Measurements from ENCODE around the gene CFAP141.

The CFAP141 gene

DNA sequence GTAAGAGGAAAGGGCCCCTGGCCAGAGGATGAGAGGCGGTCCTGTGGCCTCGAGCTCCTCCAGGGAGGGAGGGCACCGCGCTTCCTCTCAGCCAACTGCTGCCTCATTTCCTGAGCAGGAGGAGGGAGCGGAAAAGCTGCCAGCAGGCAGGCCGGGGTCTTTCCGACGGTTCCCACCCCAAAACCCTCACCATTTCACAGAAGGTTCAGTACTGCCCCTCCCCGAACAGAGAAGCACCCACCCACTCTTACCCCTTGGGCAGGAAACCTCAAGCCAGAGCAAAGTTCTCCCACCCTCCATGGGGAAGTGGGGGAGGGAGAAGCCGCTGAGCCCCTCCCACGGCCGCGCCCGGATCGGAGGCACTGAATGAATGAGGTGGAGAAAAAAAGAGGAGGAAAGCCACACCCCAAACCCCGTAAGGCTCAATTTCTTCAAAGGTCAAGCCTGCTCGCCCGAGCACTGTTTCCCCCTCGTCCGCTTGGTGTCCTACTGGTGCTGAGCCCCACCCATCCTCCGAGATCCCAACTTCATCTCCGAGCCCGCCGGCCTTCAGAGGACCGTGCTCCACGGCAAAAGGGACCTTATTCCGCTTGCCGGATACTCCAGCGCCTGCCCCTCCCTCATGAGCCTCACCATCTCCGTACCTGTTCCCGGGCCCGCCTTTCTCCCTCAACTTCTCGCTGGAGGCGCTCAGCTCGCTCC lies 23.6 kb downstream of the CFAP141 start (continued):
- TF ChIP-seq KLF7 (tag by site-specific recombination; IDR thresholded peaks at IDR 0.05; ENCODE audit: borderline replicate concordance): no peak
- TF ChIP-seq, protein P1, sequence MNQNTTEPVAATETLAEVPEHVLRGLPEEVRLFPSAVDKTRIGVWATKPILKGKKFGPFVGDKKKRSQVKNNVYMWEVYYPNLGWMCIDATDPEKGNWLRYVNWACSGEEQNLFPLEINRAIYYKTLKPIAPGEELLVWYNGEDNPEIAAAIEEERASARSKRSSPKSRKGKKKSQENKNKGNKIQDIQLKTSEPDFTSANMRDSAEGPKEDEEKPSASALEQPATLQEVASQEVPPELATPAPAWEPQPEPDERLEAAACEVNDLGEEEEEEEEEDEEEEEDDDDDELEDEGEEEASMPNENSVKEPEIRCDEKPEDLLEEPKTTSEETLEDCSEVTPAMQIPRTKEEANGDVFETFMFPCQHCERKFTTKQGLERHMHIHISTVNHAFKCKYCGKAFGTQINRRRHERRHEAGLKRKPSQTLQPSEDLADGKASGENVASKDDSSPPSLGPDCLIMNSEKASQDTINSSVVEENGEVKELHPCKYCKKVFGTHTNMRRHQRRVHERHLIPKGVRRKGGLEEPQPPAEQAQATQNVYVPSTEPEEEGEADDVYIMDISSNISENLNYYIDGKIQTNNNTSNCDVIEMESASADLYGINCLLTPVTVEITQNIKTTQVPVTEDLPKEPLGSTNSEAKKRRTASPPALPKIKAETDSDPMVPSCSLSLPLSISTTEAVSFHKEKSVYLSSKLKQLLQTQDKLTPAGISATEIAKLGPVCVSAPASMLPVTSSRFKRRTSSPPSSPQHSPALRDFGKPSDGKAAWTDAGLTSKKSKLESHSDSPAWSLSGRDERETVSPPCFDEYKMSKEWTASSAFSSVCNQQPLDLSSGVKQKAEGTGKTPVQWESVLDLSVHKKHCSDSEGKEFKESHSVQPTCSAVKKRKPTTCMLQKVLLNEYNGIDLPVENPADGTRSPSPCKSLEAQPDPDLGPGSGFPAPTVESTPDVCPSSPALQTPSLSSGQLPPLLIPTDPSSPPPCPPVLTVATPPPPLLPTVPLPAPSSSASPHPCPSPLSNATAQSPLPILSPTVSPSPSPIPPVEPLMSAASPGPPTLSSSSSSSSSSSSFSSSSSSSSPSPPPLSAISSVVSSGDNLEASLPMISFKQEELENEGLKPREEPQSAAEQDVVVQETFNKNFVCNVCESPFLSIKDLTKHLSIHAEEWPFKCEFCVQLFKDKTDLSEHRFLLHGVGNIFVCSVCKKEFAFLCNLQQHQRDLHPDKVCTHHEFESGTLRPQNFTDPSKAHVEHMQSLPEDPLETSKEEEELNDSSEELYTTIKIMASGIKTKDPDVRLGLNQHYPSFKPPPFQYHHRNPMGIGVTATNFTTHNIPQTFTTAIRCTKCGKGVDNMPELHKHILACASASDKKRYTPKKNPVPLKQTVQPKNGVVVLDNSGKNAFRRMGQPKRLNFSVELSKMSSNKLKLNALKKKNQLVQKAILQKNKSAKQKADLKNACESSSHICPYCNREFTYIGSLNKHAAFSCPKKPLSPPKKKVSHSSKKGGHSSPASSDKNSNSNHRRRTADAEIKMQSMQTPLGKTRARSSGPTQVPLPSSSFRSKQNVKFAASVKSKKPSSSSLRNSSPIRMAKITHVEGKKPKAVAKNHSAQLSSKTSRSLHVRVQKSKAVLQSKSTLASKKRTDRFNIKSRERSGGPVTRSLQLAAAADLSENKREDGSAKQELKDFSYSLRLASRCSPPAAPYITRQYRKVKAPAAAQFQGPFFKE (tag by site-specific recombination; IDR thresholded peaks at IDR 0.05; ENCODE audit: borderline replicate concordance): peak; percentile 34; the same call in 1 of the 2 replicates
- no peak; the same call in 1 of the 2 replicates for TF ChIP-seq ZFP37 (tag by site-specific recombination; IDR thresholded peaks at IDR 0.05)
- TF ChIP-seq TCF7L2 (IDR thresholded peaks at IDR 0.05; ENCODE audit: borderline replicate concordance, low read depth, low read length): no peak
- TF ChIP-seq ZNF211 (tag by site-specific recombination; IDR thresholded peaks at IDR 0.05; ENCODE audit: low read depth): no peak
- TF ChIP-seq ZSCAN23 (tag by site-specific recombination; IDR thresholded peaks at IDR 0.05): no peak
- no peak for TF ChIP-seq ZNF701 (tag by site-specific recombination; IDR thresholded peaks at IDR 0.05)
- no peak for TF ChIP-seq ZNF514 (tag by site-specific recombination; IDR thresholded peaks at IDR 0.05)
- TF ChIP-seq, protein P2, sequence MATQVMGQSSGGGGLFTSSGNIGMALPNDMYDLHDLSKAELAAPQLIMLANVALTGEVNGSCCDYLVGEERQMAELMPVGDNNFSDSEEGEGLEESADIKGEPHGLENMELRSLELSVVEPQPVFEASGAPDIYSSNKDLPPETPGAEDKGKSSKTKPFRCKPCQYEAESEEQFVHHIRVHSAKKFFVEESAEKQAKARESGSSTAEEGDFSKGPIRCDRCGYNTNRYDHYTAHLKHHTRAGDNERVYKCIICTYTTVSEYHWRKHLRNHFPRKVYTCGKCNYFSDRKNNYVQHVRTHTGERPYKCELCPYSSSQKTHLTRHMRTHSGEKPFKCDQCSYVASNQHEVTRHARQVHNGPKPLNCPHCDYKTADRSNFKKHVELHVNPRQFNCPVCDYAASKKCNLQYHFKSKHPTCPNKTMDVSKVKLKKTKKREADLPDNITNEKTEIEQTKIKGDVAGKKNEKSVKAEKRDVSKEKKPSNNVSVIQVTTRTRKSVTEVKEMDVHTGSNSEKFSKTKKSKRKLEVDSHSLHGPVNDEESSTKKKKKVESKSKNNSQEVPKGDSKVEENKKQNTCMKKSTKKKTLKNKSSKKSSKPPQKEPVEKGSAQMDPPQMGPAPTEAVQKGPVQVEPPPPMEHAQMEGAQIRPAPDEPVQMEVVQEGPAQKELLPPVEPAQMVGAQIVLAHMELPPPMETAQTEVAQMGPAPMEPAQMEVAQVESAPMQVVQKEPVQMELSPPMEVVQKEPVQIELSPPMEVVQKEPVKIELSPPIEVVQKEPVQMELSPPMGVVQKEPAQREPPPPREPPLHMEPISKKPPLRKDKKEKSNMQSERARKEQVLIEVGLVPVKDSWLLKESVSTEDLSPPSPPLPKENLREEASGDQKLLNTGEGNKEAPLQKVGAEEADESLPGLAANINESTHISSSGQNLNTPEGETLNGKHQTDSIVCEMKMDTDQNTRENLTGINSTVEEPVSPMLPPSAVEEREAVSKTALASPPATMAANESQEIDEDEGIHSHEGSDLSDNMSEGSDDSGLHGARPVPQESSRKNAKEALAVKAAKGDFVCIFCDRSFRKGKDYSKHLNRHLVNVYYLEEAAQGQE (tag by site-specific recombination; IDR thresholded peaks at IDR 0.05): no peak
- TF ChIP-seq, protein P3, sequence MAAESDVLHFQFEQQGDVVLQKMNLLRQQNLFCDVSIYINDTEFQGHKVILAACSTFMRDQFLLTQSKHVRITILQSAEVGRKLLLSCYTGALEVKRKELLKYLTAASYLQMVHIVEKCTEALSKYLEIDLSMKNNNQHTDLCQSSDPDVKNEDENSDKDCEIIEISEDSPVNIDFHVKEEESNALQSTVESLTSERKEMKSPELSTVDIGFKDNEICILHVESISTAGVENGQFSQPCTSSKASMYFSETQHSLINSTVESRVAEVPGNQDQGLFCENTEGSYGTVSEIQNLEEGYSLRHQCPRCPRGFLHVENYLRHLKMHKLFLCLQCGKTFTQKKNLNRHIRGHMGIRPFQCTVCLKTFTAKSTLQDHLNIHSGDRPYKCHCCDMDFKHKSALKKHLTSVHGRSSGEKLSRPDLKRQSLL (tag by site-specific recombination; IDR thresholded peaks at IDR 0.05): no peak
- TF ChIP-seq HOXC10 (CRISPR knock-in tag; IDR thresholded peaks at IDR 0.05): no peak
- TF ChIP-seq IKZF3 (tag by site-specific recombination; IDR thresholded peaks at IDR 0.05): peak; percentile 42; the same call in 1 of the 2 replicates
- TF ChIP-seq, protein P4, sequence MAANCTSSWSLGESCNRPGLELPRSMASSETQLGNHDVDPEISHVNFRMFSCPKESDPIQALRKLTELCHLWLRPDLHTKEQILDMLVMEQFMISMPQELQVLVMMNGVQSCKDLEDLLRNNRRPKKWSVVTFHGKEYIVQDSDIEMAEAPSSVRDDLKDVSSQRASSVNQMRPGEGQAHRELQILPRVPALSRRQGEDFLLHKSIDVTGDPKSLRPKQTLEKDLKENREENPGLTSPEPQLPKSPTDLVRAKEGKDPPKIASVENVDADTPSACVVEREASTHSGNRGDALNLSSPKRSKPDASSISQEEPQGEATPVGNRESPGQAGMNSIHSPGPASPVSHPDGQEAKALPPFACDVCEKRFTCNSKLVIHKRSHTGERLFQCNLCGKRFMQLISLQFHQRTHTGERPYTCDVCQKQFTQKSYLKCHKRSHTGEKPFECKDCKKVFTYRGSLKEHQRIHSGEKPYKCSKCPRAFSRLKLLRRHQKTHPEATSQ (tag by site-specific recombination; IDR thresholded peaks at IDR 0.05): peak; percentile 80; the same call in 1 of the 2 replicates
- TF ChIP-seq ZNF426 (tag by site-specific recombination; IDR thresholded peaks at IDR 0.05): no peak
- peak; percentile 78 for TF ChIP-seq ZNF341 (tag by site-specific recombination; IDR thresholded peaks at IDR 0.05; ENCODE audit: low read depth)
- TF ChIP-seq ZBTB21 (tag by site-specific recombination; IDR thresholded peaks at IDR 0.05): no peak
- TF ChIP-seq KLF8 (tag by site-specific recombination; IDR thresholded peaks at IDR 0.05): no peak
- TF ChIP-seq SP3 (tag by site-specific recombination; IDR thresholded peaks at IDR 0.05): peak; percentile 56
- TF ChIP-seq ZNF660 (tag by site-specific recombination; IDR thresholded peaks at IDR 0.05): no peak
- no peak for TF ChIP-seq ZNF157 (tag by site-specific recombination; IDR thresholded peaks at IDR 0.05)
- TF ChIP-seq, protein P5, sequence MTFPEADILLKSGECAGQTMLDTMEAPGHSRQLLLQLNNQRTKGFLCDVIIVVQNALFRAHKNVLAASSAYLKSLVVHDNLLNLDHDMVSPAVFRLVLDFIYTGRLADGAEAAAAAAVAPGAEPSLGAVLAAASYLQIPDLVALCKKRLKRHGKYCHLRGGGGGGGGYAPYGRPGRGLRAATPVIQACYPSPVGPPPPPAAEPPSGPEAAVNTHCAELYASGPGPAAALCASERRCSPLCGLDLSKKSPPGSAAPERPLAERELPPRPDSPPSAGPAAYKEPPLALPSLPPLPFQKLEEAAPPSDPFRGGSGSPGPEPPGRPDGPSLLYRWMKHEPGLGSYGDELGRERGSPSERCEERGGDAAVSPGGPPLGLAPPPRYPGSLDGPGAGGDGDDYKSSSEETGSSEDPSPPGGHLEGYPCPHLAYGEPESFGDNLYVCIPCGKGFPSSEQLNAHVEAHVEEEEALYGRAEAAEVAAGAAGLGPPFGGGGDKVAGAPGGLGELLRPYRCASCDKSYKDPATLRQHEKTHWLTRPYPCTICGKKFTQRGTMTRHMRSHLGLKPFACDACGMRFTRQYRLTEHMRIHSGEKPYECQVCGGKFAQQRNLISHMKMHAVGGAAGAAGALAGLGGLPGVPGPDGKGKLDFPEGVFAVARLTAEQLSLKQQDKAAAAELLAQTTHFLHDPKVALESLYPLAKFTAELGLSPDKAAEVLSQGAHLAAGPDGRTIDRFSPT (tag by site-specific recombination; IDR thresholded peaks at IDR 0.05): no peak
- TF ChIP-seq, protein P6, sequence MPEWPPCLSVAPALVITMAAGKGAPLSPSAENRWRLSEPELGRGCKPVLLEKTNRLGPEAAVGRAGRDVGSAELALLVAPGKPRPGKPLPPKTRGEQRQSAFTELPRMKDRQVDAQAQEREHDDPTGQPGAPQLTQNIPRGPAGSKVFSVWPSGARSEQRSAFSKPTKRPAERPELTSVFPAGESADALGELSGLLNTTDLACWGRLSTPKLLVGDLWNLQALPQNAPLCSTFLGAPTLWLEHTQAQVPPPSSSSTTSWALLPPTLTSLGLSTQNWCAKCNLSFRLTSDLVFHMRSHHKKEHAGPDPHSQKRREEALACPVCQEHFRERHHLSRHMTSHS (tag by site-specific recombination; IDR thresholded peaks at IDR 0.05): no peak
